WI38 (cell line): ENCODE results near the gene LAG3.

ENCODE experiments used
- H3K4me3 ChIP-seq: 2 replicates; pipeline ENCODE4 v1.5.1; 2011; ENCODE audit warnings: low read depth, mild to moderate bottlenecking, control low read depth, low read length
- TF ChIP-seq, protein P1 (sequence below): IDR thresholded peaks from 2 replicates; pipeline ENCODE4 v1.5.1; 2012; ENCODE audit warnings: low read depth, mild to moderate bottlenecking, control low read depth, low read length

The LAG3 gene

DNA sequence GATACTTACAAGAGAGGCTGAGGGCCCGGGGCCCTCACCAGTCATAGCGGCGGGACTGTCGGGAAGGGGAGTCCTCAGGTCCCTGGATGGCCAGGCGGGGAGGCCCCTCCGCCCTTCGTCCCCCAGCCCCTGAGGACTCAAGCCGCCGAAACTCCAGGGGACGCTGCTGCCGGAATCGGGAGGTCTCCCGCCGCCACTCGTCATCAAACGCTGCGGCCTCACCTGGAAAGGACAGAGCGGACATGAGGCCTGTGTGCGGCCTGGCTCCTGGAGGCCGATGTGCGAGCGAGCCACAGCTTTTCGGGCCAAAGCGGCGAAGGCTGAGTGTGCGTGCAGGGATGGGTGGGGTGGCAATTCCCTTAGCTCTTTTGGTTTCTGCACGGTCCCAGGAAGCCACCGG lies 23.6 kb upstream of the LAG3 start:
- TF ChIP-seq, protein P1, sequence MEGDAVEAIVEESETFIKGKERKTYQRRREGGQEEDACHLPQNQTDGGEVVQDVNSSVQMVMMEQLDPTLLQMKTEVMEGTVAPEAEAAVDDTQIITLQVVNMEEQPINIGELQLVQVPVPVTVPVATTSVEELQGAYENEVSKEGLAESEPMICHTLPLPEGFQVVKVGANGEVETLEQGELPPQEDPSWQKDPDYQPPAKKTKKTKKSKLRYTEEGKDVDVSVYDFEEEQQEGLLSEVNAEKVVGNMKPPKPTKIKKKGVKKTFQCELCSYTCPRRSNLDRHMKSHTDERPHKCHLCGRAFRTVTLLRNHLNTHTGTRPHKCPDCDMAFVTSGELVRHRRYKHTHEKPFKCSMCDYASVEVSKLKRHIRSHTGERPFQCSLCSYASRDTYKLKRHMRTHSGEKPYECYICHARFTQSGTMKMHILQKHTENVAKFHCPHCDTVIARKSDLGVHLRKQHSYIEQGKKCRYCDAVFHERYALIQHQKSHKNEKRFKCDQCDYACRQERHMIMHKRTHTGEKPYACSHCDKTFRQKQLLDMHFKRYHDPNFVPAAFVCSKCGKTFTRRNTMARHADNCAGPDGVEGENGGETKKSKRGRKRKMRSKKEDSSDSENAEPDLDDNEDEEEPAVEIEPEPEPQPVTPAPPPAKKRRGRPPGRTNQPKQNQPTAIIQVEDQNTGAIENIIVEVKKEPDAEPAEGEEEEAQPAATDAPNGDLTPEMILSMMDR: no peak
- no peak overlapping the region for H3K4me3 ChIP-seq

DNA sequence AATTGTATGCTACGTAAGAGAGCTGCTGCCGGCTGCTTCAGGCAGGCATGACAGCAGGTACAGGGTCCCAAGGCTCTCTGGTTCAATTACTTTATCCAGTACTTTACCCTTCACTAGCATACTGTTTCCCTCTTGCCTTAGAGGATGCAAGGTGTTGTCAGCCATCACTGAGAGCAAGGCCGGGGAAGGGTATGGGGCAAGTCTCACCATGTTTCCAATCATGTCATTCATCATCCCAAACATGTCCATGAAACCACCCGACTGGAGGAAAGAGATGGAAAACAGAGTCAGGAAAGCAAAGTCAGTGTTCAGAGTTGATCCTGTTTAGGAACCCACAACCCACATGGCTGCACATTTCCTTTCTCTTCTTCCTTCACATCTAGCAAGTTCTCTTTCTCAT lies 21.8 kb upstream of the LAG3 start:
- TF ChIP-seq, protein P1: no peak
- no peak overlapping the region for H3K4me3 ChIP-seq

DNA sequence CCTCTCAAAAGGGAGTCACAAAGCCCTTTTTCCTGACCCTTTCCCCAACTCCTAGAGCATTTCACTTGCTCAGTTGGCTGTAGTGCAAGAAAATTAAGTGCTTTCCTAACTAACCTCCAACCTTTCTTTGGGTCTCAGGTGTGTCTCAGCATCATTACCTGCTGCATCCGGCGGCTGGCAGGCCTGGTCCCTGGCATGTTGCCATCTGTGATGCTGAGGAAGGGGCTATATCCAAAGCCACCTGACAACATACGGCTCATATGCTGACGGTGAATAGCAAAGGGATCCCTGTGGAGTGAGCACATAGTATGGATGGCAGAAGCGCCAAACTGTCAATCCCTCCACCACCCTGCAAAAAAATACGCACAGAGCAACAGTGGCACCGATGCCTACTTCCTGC lies 20.6 kb upstream of the LAG3 start:
- peak overlapping the region; percentile 80 for H3K4me3 ChIP-seq
- TF ChIP-seq, protein P1: no peak

DNA sequence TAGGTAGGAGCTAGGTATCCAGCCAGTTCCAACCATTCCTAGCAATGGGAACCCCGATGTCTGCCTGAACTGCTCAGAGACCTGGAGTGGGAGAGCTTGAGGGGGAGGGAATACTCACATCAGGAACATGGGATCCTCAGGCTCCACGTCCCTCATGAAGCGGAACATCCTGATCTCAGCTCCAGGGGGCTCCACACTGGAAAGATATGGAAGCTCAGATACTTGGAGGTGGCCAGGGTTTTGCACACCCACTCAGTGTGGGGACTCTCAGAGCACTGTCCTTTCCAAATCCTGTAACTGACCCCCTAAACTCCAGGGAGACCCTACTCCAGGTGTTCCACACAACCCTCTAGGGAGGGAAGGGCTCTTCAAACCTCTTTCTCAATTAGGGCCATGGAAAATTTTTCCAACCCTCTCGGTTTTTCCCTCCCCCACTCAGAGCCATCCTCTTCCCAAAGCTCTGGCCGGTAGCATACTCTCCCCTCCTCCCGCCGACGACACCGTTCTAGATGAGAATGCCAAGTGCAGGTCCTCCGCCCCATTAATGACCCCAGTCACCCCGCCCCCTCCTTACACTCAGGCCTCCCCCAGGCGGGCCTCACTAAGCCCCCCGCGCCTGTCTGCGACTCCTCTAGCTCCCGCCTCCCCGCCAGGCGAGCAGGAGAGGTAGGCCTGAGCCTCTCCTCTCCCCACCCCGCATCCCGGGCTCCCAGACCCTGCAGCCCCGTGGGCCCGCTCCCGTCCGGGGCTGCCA lies 20.0 kb upstream of the LAG3 start:
- TF ChIP-seq, protein P1: peak; percentile 36; the same call in 1 of the 2 replicates

GRCh38 chr12:6752921-6753771 lies 19.2 kb upstream of the LAG3 start, which contains the start of gene MLF2:
Gene MLF2, minus strand, starts transcription at chr12:6753141. Its CDS starts 807 bp downstream, at chr12:6752334.
- TF ChIP-seq, protein P1: peak; percentile 78; the same call in 1 of the 2 replicates
- H3K4me3 ChIP-seq: peak within 1 kb of the TSS; percentile 80

More for the DNA sequence above, 20.0 kb upstream of the LAG3 start:
- H3K4me3 ChIP-seq: peak overlapping the region; percentile 80

DNA sequence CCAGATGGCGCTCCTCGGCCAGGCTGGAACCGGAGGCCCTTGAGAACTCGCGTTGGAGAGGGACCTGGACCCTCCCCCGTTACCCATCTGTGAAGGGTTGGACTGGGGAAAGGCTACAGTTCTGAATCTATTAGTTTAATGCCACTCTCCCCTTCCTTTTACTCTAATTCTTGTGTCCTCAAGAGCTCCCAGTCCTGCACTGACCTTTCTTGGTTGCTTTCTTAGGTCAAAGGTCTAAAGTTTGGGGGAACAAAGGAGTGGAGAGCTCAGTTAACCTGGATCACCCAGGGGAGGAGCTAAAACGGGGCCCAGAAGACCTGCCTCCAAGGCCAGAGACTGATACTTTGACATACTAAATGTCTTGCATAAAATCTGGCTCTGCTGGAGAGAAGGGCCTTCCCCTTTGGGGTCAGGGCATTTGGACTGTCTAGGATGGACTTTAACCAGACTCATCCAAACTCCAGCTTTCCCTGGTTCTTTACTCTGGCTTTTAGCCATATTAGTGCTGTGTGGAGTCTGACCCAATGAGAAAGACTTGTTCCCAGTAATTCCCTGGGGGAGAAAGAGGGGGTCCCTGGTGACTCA lies 18.5 kb upstream of the LAG3 start:
- H3K4me3 ChIP-seq: no peak overlapping the region
- TF ChIP-seq, protein P1: no peak; the same call in 1 of the 2 replicates
